ACC112 (cell line): ENCODE results near the gene TAS1R2.

Source experiments
- H2AFZ ChIP-seq: fragments of 200-600 bp; sonication (generic); one replicate; pipeline ENCODE4 v1.6.0; 2017; ENCODE audit warnings: antibody characterized with exemption, low read length; ENCODE audit not compliant: unreplicated experiment
- H3K27ac ChIP-seq: fragments of 200-600 bp; sonication (generic); 2 replicates; pipeline ENCODE4 v1.5.1; 2014; ENCODE audit warnings: low read depth, mild to moderate bottlenecking, antibody characterized with exemption, low read length, moderate library complexity
- H3K27me3 ChIP-seq: fragments of 200-600 bp; sonication (generic); 2 replicates; pipeline ENCODE4 v1.6.1; 2014; ENCODE audit warnings: mild to moderate bottlenecking, antibody characterized with exemption, low read length, moderate library complexity, mixed read lengths; ENCODE audit not compliant: insufficient read depth
- H3K36me3 ChIP-seq: fragments of 200-600 bp; sonication (generic); 2 replicates; pipeline ENCODE4 v1.6.1; 2016; ENCODE audit warnings: mild to moderate bottlenecking, antibody characterized with exemption, low read length, moderate library complexity, mixed read lengths; ENCODE audit not compliant: insufficient read depth
- H3K4me1 ChIP-seq: fragments of 200-600 bp; sonication (generic); one replicate; pipeline ENCODE4 v1.6.1; 2016; ENCODE audit warnings: low read length, mixed read lengths; ENCODE audit not compliant: insufficient read depth, unreplicated experiment, control insufficient read depth
- H3K4me3 ChIP-seq: fragments of 200-600 bp; sonication (generic); 2 replicates; pipeline ENCODE4 v1.5.1; 2014; ENCODE audit warnings: mild to moderate bottlenecking, low read depth, low read length
- H3K79me2 ChIP-seq: fragments of 200-600 bp; sonication (generic); one replicate; pipeline ENCODE4 v1.6.0; 2016; ENCODE audit warnings: low read length; ENCODE audit not compliant: control insufficient read depth, unreplicated experiment, insufficient read depth

TAS1R2 gene

DNA sequence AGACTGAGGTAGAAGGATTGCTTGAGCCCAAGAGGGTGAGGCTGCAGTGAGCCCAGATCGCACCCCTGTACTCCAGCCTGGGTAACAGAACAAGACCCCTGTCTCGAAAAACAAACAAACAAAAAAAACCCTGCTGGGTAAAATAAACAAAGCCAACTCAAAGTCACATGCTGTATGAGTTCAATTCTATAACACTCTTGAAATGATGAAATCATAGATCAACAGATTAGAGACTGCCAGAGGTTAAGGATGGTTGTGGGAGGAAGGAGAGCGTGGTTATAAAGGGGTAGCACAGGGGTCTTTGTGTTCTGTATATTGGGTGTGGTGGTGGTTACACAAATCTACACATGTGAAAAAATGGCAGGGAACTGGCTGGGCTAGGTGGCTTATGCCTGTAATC, 62.5 kb downstream of the TAS1R2 start:
- Histone ChIP-seq H3K4me1 (no peaks in the 10 kb centered on the region), H3K36me3 (no peaks in the 10 kb centered on the region), H3K79me2 (no peaks in the 10 kb centered on the region), H2AFZ (no peak overlapping the region), H3K27me3 (peaks cover 16% of the 10 kb centered on the region), H3K4me3 (no peak overlapping the region), H3K27ac (no peak overlapping the region)

DNA sequence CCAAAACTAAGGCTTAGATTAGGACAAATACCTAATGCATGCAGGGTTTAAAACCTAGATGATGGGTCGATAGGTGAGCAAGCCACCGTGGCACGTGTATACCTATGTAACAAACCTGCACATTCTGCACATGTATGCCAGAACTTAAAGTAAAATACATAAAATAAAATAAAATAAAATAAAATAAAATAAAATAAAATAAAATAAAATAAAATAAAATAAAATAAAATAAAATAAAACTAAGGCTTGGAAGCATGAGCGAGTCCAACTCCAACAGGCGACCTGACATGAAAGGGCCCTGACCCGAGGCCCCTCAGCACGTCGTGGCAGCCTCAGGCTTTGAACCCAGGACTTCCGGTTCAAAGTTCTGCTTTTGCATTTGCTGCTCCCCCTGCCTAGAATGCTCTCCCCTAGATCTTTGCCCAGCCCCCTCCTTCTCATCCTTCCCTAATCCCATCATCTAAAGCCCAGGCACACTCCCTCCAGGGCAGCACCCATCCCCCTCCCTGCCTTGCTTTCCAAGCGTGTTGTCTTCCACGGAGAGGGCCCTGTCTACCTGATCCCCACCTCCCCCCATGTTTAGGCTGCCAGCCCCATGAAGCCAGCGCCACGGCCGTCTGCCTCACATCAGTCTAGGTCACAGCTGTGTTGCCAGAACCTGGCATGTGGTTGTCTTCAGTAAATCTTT, 64.3 kb downstream of the TAS1R2 start:
- Histone ChIP-seq H3K36me3 (no peaks in the 10 kb centered on the region), H3K79me2 (no peaks in the 10 kb centered on the region), H2AFZ (no peak overlapping the region), H3K27ac (no peak overlapping the region), H3K4me1 (no peaks in the 10 kb centered on the region), H3K27me3 (peaks cover 30% of the 10 kb centered on the region), H3K4me3 (no peak overlapping the region)

DNA sequence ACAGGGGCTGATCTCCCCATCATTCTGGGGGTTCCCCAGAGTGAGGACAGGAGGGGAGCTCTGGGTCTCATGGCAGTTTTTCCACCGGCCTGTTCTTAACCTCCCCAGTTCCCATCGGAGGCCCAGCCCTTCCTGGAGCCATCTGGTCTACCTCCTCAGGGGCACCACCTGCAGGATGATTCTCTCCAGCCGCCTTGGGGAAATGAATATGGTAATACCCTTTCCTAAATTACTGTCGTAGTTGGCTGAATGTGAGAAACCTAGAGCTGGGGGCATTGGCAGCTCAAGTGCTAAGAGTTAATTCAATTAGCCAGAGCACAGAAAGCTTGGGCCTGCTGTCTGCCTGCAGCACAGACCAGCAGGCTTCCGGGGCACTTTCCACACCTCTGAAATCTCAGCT, 64.9 kb downstream of the TAS1R2 start:
- Histone ChIP-seq H3K27ac (no peak overlapping the region), H3K4me3 (no peak overlapping the region), H2AFZ (no peak overlapping the region), H3K4me1 (no peaks in the 10 kb centered on the region), H3K79me2 (no peaks in the 10 kb centered on the region), H3K36me3 (no peaks in the 10 kb centered on the region), H3K27me3 (peaks cover 35% of the 10 kb centered on the region)

DNA sequence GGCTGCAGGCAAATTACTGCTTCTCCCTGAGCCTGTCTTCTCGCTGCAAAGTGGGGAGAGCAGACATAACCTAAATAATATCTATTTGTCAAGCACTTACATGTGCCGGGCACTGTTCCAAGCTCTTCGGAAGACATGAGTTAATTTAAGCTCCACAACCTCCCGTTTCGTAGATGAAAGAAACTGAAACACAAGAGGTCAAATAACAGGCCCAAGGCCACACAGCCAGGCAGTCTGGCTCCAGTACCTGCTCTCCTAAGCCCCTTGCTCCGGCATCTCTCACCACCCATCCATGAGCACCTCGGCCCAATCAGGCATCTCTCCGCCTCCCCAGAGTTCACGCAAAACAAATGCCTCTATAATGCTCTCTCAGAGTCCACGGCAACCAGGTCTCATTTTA, 65.4 kb downstream of the TAS1R2 start:
- Histone ChIP-seq H3K79me2 (no peaks in the 10 kb centered on the region), H3K4me3 (no peak overlapping the region), H3K27me3 (peaks cover 40% of the 10 kb centered on the region), H3K36me3 (no peaks in the 10 kb centered on the region), H3K4me1 (no peaks in the 10 kb centered on the region), H3K27ac (no peak overlapping the region), H2AFZ (no peak overlapping the region)

DNA sequence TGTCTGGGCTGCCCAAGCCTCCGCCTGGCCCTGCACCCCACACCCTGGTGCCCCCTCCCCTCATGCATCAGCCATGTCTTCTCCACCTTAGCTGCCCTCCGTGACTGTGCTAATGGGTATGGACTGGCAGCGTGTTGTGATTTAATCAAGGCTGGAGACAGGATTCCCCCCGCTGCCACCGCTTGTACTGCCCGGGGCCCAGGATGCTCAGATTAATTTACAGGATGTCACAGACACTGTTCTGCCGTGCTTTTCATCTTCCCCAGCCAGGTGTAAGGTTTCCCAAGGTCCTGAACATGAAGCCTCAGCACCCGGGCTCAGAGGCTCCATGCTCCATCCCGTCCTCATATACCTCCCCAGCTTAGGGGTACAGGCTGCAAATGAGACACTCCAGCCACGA, 66.3 kb downstream of the TAS1R2 start:
- Histone ChIP-seq H3K79me2 (no peaks in the 10 kb centered on the region), H3K36me3 (no peaks in the 10 kb centered on the region), H3K27me3 (peaks cover 45% of the 10 kb centered on the region), H3K4me3 (no peak overlapping the region), H2AFZ (no peak overlapping the region), H3K4me1 (no peaks in the 10 kb centered on the region), H3K27ac (no peak overlapping the region)

DNA sequence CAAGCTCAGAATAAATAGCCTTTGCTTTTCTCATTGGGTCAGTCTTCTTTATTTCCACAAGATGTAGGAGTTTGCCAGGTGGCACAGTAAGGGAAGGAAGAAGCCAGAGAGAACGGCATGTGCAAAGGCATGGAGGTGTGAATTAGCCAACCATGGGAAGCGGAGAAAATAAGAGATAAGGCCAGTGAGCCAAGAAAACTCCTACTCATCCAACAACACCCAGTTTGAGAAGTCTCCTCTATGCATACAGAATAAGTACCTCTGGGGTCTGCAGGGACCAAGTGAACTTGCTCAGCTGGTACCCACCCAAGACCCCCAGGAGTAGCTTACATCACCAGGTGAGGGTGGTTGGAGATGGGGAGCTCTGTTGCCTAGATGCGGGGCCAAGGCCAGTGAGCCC, 66.7 kb downstream of the TAS1R2 start:
- Histone ChIP-seq H3K79me2 (no peaks in the 10 kb centered on the region), H3K27me3 (peaks cover 48% of the 10 kb centered on the region), H3K4me1 (no peaks in the 10 kb centered on the region), H3K4me3 (no peak overlapping the region), H2AFZ (no peak overlapping the region), H3K27ac (no peak overlapping the region), H3K36me3 (no peaks in the 10 kb centered on the region)
